ENCODE measurements around the gene RABAC1.

DNA sequence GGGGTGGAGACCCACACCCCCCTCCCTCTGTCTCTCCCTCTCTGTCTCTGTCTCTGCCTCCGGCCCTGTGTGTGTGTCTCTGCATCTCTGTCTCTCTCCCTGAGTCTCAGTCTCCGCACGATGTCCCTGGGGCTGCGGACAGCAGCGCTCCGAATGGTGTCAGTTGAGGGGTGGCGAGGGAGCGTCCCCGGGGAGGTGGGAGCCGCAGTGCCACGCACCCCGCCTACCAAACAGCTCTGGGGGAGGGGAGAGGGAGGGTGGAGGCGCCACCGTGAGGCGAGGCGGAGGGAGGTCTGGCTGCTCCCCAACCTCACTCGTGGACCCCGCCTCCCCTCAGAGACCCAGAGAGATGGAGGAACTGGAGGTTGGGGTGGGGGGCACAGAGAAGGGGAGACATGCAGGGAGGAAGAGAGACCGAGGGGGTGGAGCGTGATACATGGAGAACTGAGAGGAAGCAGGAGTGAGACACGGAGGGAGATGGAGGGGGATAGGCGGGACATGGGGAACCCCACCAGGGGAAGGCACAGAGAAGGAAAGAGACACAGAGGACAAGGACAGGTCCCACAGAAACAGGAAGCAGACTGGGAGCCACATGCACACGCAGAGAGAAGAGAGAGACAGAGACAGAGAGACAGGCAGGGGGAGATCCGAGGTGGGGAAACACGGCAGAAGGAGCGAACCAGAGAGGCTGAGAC lies 38.1 kb downstream of the RABAC1 start:
- TF ChIP-seq, protein P1, sequence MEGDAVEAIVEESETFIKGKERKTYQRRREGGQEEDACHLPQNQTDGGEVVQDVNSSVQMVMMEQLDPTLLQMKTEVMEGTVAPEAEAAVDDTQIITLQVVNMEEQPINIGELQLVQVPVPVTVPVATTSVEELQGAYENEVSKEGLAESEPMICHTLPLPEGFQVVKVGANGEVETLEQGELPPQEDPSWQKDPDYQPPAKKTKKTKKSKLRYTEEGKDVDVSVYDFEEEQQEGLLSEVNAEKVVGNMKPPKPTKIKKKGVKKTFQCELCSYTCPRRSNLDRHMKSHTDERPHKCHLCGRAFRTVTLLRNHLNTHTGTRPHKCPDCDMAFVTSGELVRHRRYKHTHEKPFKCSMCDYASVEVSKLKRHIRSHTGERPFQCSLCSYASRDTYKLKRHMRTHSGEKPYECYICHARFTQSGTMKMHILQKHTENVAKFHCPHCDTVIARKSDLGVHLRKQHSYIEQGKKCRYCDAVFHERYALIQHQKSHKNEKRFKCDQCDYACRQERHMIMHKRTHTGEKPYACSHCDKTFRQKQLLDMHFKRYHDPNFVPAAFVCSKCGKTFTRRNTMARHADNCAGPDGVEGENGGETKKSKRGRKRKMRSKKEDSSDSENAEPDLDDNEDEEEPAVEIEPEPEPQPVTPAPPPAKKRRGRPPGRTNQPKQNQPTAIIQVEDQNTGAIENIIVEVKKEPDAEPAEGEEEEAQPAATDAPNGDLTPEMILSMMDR (IDR thresholded peaks at IDR 0.05; ENCODE audit: insufficient read depth, low read length, poor library complexity, severe bottlenecking), result no peak
- TF ChIP-seq EZH2phosphoT487 (conservative IDR thresholded peaks at IDR 0.05; ENCODE audit: low read length), result no peak
